ENCODE measurements around the gene GNL1.

GRCh38 chr6:30515106-30515505 lies 41.2 kb downstream of the GNL1 start:
- TF ChIP-seq EZH2phosphoT487 (IDR thresholded peaks at IDR 0.05; ENCODE audit: borderline replicate concordance, low read length): no peak
- TF ChIP-seq CTCF (conservative IDR thresholded peaks at IDR 0.05; ENCODE audit: low read depth, low read length): no peak
- TF ChIP-seq EZH2 (IDR thresholded peaks at IDR 0.05; ENCODE audit: low read length, unreplicated experiment): no peak
